CD4-positive, alpha-beta T cell treated with Interleukin-1 beta for 1 hour (primary cell): ENCODE results near the gene IL13.

Experiments
- DNase-seq, 2 donors: peaks; one replicate each; pipeline ENCODE4 v3.0.0-alpha.2; 2020 to 2022

IL13 gene

GRCh38 chr5:132673488-132673887 lies 15.5 kb downstream of the IL13 start:
- no peak for DNase-seq

GRCh38 chr5:132673939-132674630 lies 16.1 kb downstream of the IL13 start, which contains the start of gene IL4:
Gene IL4 (plus strand): TSS chr5:132673989. CDS start chr5:132674051, 62 bp downstream.
- DNase-seq: peak in 1 of 2 donors; percentile 12

- DNase-seq: peak in 1 of 2 donors; percentile 17
These were observed 16.9 kb downstream of the IL13 start for GRCh38 chr5:132674671-132675506.

- no peak for DNase-seq
These were observed 18.1 kb downstream of the IL13 start for GRCh38 chr5:132675936-132676689.

- DNase-seq: no peak
These were observed 19.2 kb downstream of the IL13 start for GRCh38 chr5:132677191-132677590.

- no peak for DNase-seq
These were observed 19.9 kb downstream of the IL13 start for GRCh38 chr5:132677682-132678400.

- DNase-seq: no peak
These were observed 20.8 kb downstream of the IL13 start for GRCh38 chr5:132678735-132679134.

- no peak for DNase-seq
These were observed 21.2 kb downstream of the IL13 start for GRCh38 chr5:132679166-132679565.

GRCh38 chr5:132679717-132680380 lies 21.9 kb downstream of the IL13 start:
- no peak for DNase-seq

- no peak for DNase-seq
These were observed 23.0 kb downstream of the IL13 start for GRCh38 chr5:132680780-132681475.

- DNase-seq: no peak
These were observed 23.5 kb downstream of the IL13 start for GRCh38 chr5:132681476-132681831.

GRCh38 chr5:132681983-132682382 lies 24.0 kb downstream of the IL13 start:
- no peak for DNase-seq

GRCh38 chr5:132684491-132684890 lies 26.5 kb downstream of the IL13 start:
- DNase-seq: no peak

GRCh38 chr5:132684922-132685720 lies 27.1 kb downstream of the IL13 start:
- DNase-seq: no peak

- no peak for DNase-seq
These were observed 28.2 kb downstream of the IL13 start for GRCh38 chr5:132686193-132686592.

GRCh38 chr5:132687995-132688394 lies 30.0 kb downstream of the IL13 start:
- DNase-seq: peak in 1 of 2 donors; percentile 38

GRCh38 chr5:132688536-132689339 lies 30.8 kb downstream of the IL13 start:
- peak in 1 of 2 donors; percentile 44 for DNase-seq

GRCh38 chr5:132689513-132689912 lies 31.5 kb downstream of the IL13 start:
- DNase-seq: no peak

- no peak for DNase-seq
These were observed 32.2 kb downstream of the IL13 start for GRCh38 chr5:132690156-132690555.
